Endothelial cell of umbilical vein (primary cell): ENCODE results near the gene ASAP2. TPM values are rescaled to one million over a fixed set of nuclear protein-coding genes. Genes with fewer than 3 reads are reported as not detected.

Experiments
- BruUV-seq: library from RNA; stranded (reverse); fragments of 400-500 nt; replicated peaks from 2 replicates; lab custom pipeline; 2021; lab: Mats Ljungman, UMichigan
- CTCF ChIA-PET: fragments of 300-600, 350-600 bp; sonication (Branson Sonifier 250); formaldehyde crosslinking; loops from one replicate; lab custom pipeline; 2021; ENCODE audit warnings: antibody characterized with exemption, inconsistent platforms; lab: Charles Lee
- POLR2A ChIA-PET: fragments of 300-600, 350-600 bp; sonication (Branson Sonifier 250); formaldehyde crosslinking; loops from one replicate; lab custom pipeline; 2021; ENCODE audit warnings: antibody characterized with exemption, inconsistent platforms; lab: Charles Lee
- DNase-seq: peaks from one replicate; pipeline ENCODE4 v3.0.0-alpha.2; 2011; ENCODE audit warnings: low read depth, low spot score
- FAIRE-seq: peaks from 2 replicates; lab custom pipeline; 2011; peaks lifted over from hg19 to GRCh38; lab: Jason Lieb, UNC
- H2AFZ ChIP-seq: 2 replicates; pipeline ENCODE4 v1.6.0; 2012; ENCODE audit warnings: low read depth, low read length, control low read depth, inconsistent platforms
- H3K27ac ChIP-seq: 2 replicates; pipeline ENCODE4 v1.5.1; 2011; ENCODE audit warnings: low read depth, mild to moderate bottlenecking, control low read depth, low read length, moderate library complexity; ENCODE audit not compliant: insufficient read depth
- H3K27me3 ChIP-seq, 2 experiments: 2 replicates each; pipeline versions ENCODE4 v1.6.0 to v1.6.1; 2011; ENCODE audit warnings: low read length in 2 of 2, mixed read lengths in 1 of 2; ENCODE audit not compliant: control insufficient read depth in 2 of 2, insufficient read depth in 2 of 2
- H3K36me3 ChIP-seq, 2 experiments: 2 replicates in 1 of 2; 3 replicates in 1 of 2; pipeline ENCODE4 v1.5.1; 2011; ENCODE audit warnings: low read length in 2 of 2, mild to moderate bottlenecking in 1 of 2, moderate library complexity in 1 of 2; ENCODE audit not compliant: control insufficient read depth in 2 of 2, insufficient read depth in 2 of 2; ENCODE audit errors: extremely low read depth in 1 of 2
- H3K4me1 ChIP-seq: 3 replicates; pipeline ENCODE4 v1.5.1; 2011; ENCODE audit warnings: mild to moderate bottlenecking, low read length; ENCODE audit not compliant: control insufficient read depth, insufficient read depth; ENCODE audit errors: extremely low read depth
- H3K4me2 ChIP-seq: 2 replicates; pipeline ENCODE4 v1.6.1; 2011; ENCODE audit warnings: low read length, control low read depth, mixed read lengths; ENCODE audit not compliant: insufficient read depth
- H3K4me3 ChIP-seq, 3 experiments: fragments of 200-600 bp in 1 of 3; sonication (generic), shearing (Covaris generic) in 1 of 3; replicated peaks in 1 of 3; 2 replicates each; pipeline ENCODE4 v1.5.1; 2011 to 2016; ENCODE audit warnings: control low read depth in 3 of 3, low read length in 3 of 3, mild to moderate bottlenecking in 2 of 3, inconsistent platforms in 1 of 3, low read depth in 1 of 3, moderate library complexity in 1 of 3; ENCODE audit not compliant: insufficient read depth in 1 of 3
- H3K79me2 ChIP-seq: 2 replicates; pipeline ENCODE4 v1.6.0; 2012; ENCODE audit warnings: low read length, inconsistent platforms; ENCODE audit not compliant: control insufficient read depth, insufficient read depth
- H3K9ac ChIP-seq: replicated peaks from 2 replicates; pipeline ENCODE3; 2011; ENCODE audit warnings: low read length, control low read depth; ENCODE audit not compliant: insufficient read depth; ENCODE audit errors: extremely low read depth
- H3K9me1 ChIP-seq: replicated peaks from 3 replicates; pipeline ENCODE4 v1.6.0; 2011; ENCODE audit warnings: mild to moderate bottlenecking, low read length; ENCODE audit not compliant: control insufficient read depth, insufficient read depth; ENCODE audit errors: extremely low read depth
- H3K9me3 ChIP-seq: replicated peaks from 2 replicates; pipeline ENCODE4 v1.5.1; 2012; ENCODE audit warnings: low read length, inconsistent platforms; ENCODE audit not compliant: control insufficient read depth, insufficient read depth
- H4K20me1 ChIP-seq: replicated peaks from 2 replicates; pipeline ENCODE3; 2011; ENCODE audit warnings: mild to moderate bottlenecking, low read length; ENCODE audit not compliant: control insufficient read depth, insufficient read depth; ENCODE audit errors: extremely low read depth
- EZH2 ChIP-seq: IDR thresholded peaks from 2 replicates; pipeline ENCODE4 v1.6.1; 2012; ENCODE audit warnings: borderline replicate concordance, low read depth, mild to moderate bottlenecking, moderate library complexity, low read length, inconsistent platforms; ENCODE audit not compliant: severe bottlenecking
- FOS ChIP-seq: IDR thresholded peaks from 2 replicates; pipeline ENCODE4 v1.6.1; 2011; ENCODE audit warnings: mild to moderate bottlenecking, low read length, moderate library complexity, borderline replicate concordance; ENCODE audit not compliant: insufficient read depth
- GATA2 ChIP-seq: IDR thresholded peaks from 2 replicates; pipeline ENCODE4 v1.7.0; 2011; ENCODE audit warnings: low read depth, mild to moderate bottlenecking, moderate library complexity, mixed read lengths, low read length; ENCODE audit not compliant: insufficient read length, insufficient read depth
- JUN ChIP-seq: IDR thresholded peaks from 2 replicates; pipeline ENCODE4 v1.6.1; 2011; ENCODE audit warnings: borderline replicate concordance, low read depth; ENCODE audit not compliant: insufficient read length, insufficient read depth
- MAX ChIP-seq: IDR thresholded peaks from 2 replicates; pipeline ENCODE4 v1.6.1; 2011; ENCODE audit not compliant: insufficient read depth, insufficient read length
- MYC ChIP-seq: IDR thresholded peaks from one replicate; pipeline ENCODE4 v1.6.1; 2011; ENCODE audit warnings: mild to moderate bottlenecking, low read depth, low read length
- POLR2A ChIP-seq: IDR thresholded peaks from 2 replicates; pipeline ENCODE4 v1.6.1; 2012; ENCODE audit warnings: low read depth, mild to moderate bottlenecking, control low read depth, low read length
- POLR2AphosphoS5 ChIP-seq: IDR thresholded peaks from 2 replicates; pipeline ENCODE4 v1.6.1; 2012; ENCODE audit warnings: low read depth, mild to moderate bottlenecking, control low read depth, low read length, moderate library complexity; ENCODE audit not compliant: insufficient read depth
- dilution Hi-C: fragments of 300-500 bp; cut with MboI; formaldehyde crosslinking; loops from one replicate; pipeline ENCODE4 v1.15.0; 2019; ENCODE audit warnings: low sequenced_read_pairs; ENCODE audit not compliant: extremely low pct_ligation_motif_present
- intact Hi-C: fragments of 100-400 bp; cut with micrococcal nuclease; formaldehyde crosslinking; loops from one replicate; pipeline ENCODE4 v1.10.0; 2022
- polyA plus RNA-seq, 4 experiments: library from polyadenylated mRNA; depleted of rRNA in 3 of 4; stranded (reverse) in 3 of 4; unstranded in 1 of 4; fragments of >200 nt; gene quantifications; 2 replicates each; pipeline versions ENCODE4 v1.2.1 to v1.2.3, GENCODE V29; 2011 to 2012; ENCODE audit warnings: missing spikeins in 1 of 4
- total RNA-seq: library from RNA; stranded (reverse); gene quantifications from 2 replicates; pipeline ENCODE4 v1.2.3, GENCODE V29; 2021
- TF ChIP-seq, protein P1 (sequence below), 2 donors: IDR thresholded peaks; 1 replicate in 1 of 2; 2 replicates in 1 of 2; pipeline ENCODE4 v1.5.1; 2011; ENCODE audit warnings: low read length in 2 of 2, mild to moderate bottlenecking in 2 of 2, moderate library complexity in 2 of 2, control low read depth in 1 of 2, inconsistent platforms in 1 of 2, low read depth in 1 of 2; ENCODE audit not compliant: insufficient read depth in 1 of 2; ENCODE audit errors: extremely low read depth in 1 of 2

Gene ASAP2
- total and polyA plus RNA-seq, 2 donors (not counting 3 experiments of a cell fraction or from before 2014, with no cell fraction given): 31.1 to 79.2 TPM

DNA sequence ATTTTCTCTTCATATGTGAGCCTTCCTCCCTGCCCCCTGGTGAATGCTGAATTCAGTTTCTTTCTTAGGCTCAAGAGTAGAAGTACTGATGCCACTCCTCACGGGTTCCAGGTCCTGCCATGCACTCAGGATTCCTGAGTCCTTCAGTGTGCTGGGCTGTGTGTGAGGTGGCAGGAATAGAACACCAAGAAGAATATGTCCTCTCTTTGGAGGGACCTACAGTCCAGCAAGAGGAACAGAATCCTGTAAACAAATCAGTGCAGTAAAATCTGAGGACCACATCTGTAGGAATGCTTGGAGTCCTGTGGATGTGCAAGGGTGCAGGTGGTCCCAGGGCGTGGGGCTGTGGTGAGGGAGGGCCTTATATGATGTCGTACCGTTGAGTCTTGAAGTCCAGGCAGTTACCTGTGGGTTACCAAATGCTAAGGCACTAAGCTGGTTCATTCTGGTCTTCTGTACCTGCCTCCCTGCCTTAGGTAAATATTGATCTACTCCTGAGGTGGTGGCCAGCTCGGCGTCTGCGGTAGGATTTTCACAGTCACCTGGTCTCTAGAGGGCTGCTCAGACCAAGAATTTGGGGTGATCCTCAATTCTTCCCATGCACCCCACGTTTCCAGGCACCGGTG lies 5.5 kb downstream of the ASAP2 start:
- CTCF ChIA-PET: no interaction called here
- peaks cover 45% of the 10 kb centered on the region for H3K4me1 ChIP-seq
- H3K9me3 ChIP-seq: no peaks in the 10 kb centered on the region
- H4K20me1 ChIP-seq: peaks cover 2% of the 10 kb centered on the region
- POLR2A ChIA-PET: no interaction called here
- BruUV-seq: no TSS peak
- no peak for FAIRE-seq
- no peaks in the 10 kb centered on the region for H3K36me3 ChIP-seq
- no peak for DNase-seq
- dilution Hi-C loops: no loop called here
- intact Hi-C loops: no loop called here
- H3K4me3 ChIP-seq: no peak overlapping the region
- H3K4me2 ChIP-seq: no peak overlapping the region
- H3K79me2 ChIP-seq: peaks cover 97% of the 10 kb centered on the region
- no peaks in the 10 kb centered on the region for H3K27me3 ChIP-seq
- H3K9me1 ChIP-seq: no peaks in the 10 kb centered on the region
- H3K27ac ChIP-seq: peak overlapping the region; percentile 21
- H2AFZ ChIP-seq: no peak overlapping the region
- TF ChIP-seq GATA2: no peak
- H3K9ac ChIP-seq: no peak overlapping the region

DNA sequence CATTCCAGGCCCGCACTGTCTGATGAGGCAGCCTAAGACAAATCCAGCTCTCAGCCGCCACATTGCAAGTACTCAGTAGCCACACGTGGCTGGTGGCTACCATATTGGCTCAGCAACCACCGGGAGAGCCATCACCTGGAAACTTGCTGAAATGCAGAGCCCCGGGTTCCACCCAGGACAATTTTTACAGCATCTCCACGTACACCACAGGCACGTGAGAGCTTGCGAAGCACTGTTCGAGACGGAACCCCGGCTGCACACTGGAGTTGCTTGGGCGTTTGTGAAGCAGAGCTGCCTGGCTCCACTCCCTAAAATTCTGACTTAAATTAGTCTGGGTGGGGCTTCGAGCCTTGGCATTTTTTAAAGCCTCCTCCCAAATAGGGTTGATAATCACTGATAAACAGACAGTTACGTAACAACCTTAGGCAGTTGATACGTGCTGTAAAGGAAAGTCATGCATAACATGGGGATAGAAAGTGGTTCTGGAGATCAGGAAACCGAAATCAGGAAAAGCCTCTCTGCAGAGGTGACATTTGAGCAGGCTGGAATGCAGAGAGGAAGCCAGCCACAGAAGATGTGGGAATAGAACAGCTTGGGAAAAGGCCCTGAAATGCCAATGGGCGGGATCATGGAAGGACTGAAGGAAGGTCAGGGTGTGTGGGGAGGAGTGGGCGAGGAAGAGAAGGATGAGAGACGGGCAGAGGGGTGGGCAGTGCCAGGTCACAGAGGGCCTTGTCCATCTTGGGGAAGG lies 6.2 kb downstream of the ASAP2 start:
- Histone ChIP-seq H3K27ac (peak overlapping the region; percentile 43), H3K9me1 (no peaks in the 10 kb centered on the region), H3K27me3 (no peaks in the 10 kb centered on the region), H4K20me1 (peaks cover 2% of the 10 kb centered on the region), H3K9me3 (no peaks in the 10 kb centered on the region), H3K4me1 (peaks cover 46% of the 10 kb centered on the region), H3K36me3 (no peaks in the 10 kb centered on the region), H2AFZ (no peak overlapping the region), H3K9ac (no peak overlapping the region), H3K4me3 (no peak overlapping the region), H3K4me2 (no peak overlapping the region), H3K79me2 (peaks cover 96% of the 10 kb centered on the region)
- CTCF ChIA-PET: interaction anchor here (0.7 to 1.8 kb wide), 4 partner anchors 11 to 46 kb away, joined by 3 to 5 read pairs (median 4); no protein-coding TSS in a partner anchor
- TF ChIP-seq FOS (no peak), JUN (no peak), POLR2A (no peak), GATA2 (no peak), EZH2 (no peak), POLR2AphosphoS5 (no peak), MYC (no peak), MAX (no peak)
- TF ChIP-seq, protein P1, sequence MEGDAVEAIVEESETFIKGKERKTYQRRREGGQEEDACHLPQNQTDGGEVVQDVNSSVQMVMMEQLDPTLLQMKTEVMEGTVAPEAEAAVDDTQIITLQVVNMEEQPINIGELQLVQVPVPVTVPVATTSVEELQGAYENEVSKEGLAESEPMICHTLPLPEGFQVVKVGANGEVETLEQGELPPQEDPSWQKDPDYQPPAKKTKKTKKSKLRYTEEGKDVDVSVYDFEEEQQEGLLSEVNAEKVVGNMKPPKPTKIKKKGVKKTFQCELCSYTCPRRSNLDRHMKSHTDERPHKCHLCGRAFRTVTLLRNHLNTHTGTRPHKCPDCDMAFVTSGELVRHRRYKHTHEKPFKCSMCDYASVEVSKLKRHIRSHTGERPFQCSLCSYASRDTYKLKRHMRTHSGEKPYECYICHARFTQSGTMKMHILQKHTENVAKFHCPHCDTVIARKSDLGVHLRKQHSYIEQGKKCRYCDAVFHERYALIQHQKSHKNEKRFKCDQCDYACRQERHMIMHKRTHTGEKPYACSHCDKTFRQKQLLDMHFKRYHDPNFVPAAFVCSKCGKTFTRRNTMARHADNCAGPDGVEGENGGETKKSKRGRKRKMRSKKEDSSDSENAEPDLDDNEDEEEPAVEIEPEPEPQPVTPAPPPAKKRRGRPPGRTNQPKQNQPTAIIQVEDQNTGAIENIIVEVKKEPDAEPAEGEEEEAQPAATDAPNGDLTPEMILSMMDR (IDR thresholded peaks at IDR 0.05; ENCODE audit: extremely low read depth in 1 of 2, insufficient read depth in 1 of 2, low read depth in 1 of 2, low read length in 2 of 2): no peak
- BruUV-seq: no TSS peak
- intact Hi-C loops (no loop called here), dilution Hi-C loops (no loop called here)
- FAIRE-seq (peak; percentile 78), DNase-seq (peak; percentile 56)
- POLR2A ChIA-PET: interaction anchor here (0.9 kb wide), 1 partner anchor 13 kb away, joined by 3 read pairs; no protein-coding TSS in a partner anchor
